Measurements from ENCODE around the gene GEMIN4. TPM values are rescaled to one million over a fixed set of nuclear protein-coding genes. Genes with fewer than 3 reads are reported as not detected.
A peak's percentile ranks its signal among the peaks of the same experiment; 100 is the strongest.

GEMIN4 gene
- polyA plus RNA-seq, 1 of the 3 experiments (the other 2 are of a cell fraction) = 12.5 TPM

- H3K9me2 ChIP-seq = no peaks in the 10 kb centered on the region
- no peak overlapping the region for H3K4me3 ChIP-seq (ENCODE audit: low read depth in 2 of 2, low read length in 1 of 2)
- peaks cover 17 to 19% of the 10 kb centered on the region in 2 experiments; a peak in 3 of 4 replicates for H3K4me1 ChIP-seq (ENCODE audit: control insufficient read depth in 1 of 2, insufficient read depth in 2 of 2, low read depth in 1 of 2, low read length in 1 of 2)
- H3K79me2 ChIP-seq (ENCODE audit: insufficient read depth) = peaks cover 18% of the 10 kb centered on the region
- WGBS (ENCODE audit: low lambda C conversion rate) = 77% methylated on average over 7 of the region's 8 CpGs
- H4K20me1 ChIP-seq (ENCODE audit: insufficient read depth) = 0 out of 2 replicates have a peak, but pooled peaks cover 4% of the 10 kb centered on the region
- H3K4me2 ChIP-seq = no peak overlapping the region
- H3K9me3 ChIP-seq = no peaks in the 10 kb centered on the region
- POLR2A ChIA-PET = no interaction called here
- H3K27ac ChIP-seq (ENCODE audit: low read depth in 2 of 2, low read length in 1 of 2) = peak overlapping the region in 1 of 2 experiments; percentile 62; a peak in 2 of 4 replicates
- CTCF ChIA-PET = interaction anchor here (0.8 to 12.1 kb wide), 8 partner anchors 11 to 553 kb away, joined by 3 to 255 read pairs (median 4); a partner anchor contains a TSS
- peaks cover 32% of the 10 kb centered on the region for H3F3A ChIP-seq (replicated peaks; ENCODE audit: insufficient read depth)
- H2AFZ ChIP-seq (ENCODE audit: low read depth) = no peak overlapping the region
- peaks cover 6 to 8% of the 10 kb centered on the region in 2 experiments for H3K36me3 ChIP-seq (replicated peaks in 1 of 2; ENCODE audit: control insufficient read depth in 1 of 2, insufficient read depth in 2 of 2, low read length in 1 of 2)
- TF ChIP-seq IRF3 (IDR thresholded peaks at IDR 0.05; ENCODE audit: low read depth, low read length) (no peak), MAX (IDR thresholded peaks at IDR 0.05; ENCODE audit: low read depth) (no peak), PBX3 (IDR thresholded peaks at IDR 0.05) (no peak), YY1 (IDR thresholded peaks at IDR 0.05; ENCODE audit: low read depth) (no peak), SMC3 (IDR thresholded peaks at IDR 0.05; ENCODE audit: low read depth, low read length) (no peak), FOSL2 (IDR thresholded peaks at IDR 0.05; ENCODE audit: borderline replicate concordance, low read depth) (no peak), EP300 (IDR thresholded peaks at IDR 0.05; ENCODE audit: borderline replicate concordance in 1 of 2, low read depth in 1 of 2, low read length in 1 of 2) (peak in 1 of 2 experiments; percentile 38; a peak in 2 of 4 replicates), RCOR1 (IDR thresholded peaks at IDR 0.05; ENCODE audit: low read length) (peak; percentile 59; the same call in 1 of the 2 replicates), CHD2 (IDR thresholded peaks at IDR 0.05; ENCODE audit: low read length, partially characterized antibody) (peak; percentile 38), MXI1 (IDR thresholded peaks at IDR 0.05; ENCODE audit: low read depth, low read length) (no peak; the same call in 1 of the 2 replicates), GABPA (IDR thresholded peaks at IDR 0.05; ENCODE audit: low read depth) (no peak), POLR2AphosphoS5 (IDR thresholded peaks at IDR 0.05; ENCODE audit: low read depth, low read length) (no peak), GATA2 (CRISPR knock-in tag; IDR thresholded peaks at IDR 0.05) (0 out of 2 replicates have a peak, but pooled peaks have one; percentile 37), EZH2phosphoT487 (IDR thresholded peaks at IDR 0.05; ENCODE audit: borderline replicate concordance, low read depth) (no peak), NRF1 (IDR thresholded peaks at IDR 0.05; ENCODE audit: low read depth, low read length) (no peak), FOXJ3 (CRISPR knock-in tag; IDR thresholded peaks at IDR 0.05) (no peak)
- peak; percentile 68 for DNase-seq
- no peak overlapping the region for H3K9ac ChIP-seq
- no peaks in the 10 kb centered on the region for H3K27me3 ChIP-seq (ENCODE audit: insufficient read depth)
Measured at GRCh38 chr17:697682-698081, 54.4 kb downstream of the GEMIN4 start.
